Raji (cell line): ENCODE results near the gene NEK3.

Experiments used
- POLR2A ChIP-seq: IDR thresholded peaks from 2 replicates; pipeline ENCODE4 v1.6.1; 2011; ENCODE audit warnings: low read depth, low read length, control low read depth; ENCODE audit not compliant: insufficient read depth

Gene NEK3

DNA sequence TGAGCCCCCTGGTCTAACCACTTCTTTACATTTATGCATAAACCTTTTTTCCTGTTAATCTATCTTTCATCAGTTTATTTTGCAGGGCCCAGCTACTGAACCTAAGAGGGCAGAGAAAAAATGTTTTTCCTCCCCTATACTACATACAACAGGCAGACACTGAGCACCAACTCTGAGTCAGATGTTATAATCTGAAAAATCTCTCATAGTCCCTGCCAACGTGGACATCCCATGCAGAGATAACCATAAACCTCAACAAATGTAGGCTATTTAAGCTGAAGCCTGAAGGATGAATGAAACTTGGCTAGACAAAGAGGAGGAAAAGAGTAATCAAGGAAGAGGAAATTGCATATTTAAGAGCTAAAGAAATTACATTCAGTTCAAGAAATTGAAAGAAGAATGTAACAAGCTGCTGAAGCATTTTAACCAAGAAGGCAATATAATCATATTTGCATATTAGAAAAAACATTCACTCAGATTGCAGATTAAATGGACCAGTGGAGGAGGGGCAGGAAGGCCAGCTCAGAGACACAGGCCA, 2.6 kb downstream of the NEK3 start:
- TF ChIP-seq POLR2A = no peak

DNA sequence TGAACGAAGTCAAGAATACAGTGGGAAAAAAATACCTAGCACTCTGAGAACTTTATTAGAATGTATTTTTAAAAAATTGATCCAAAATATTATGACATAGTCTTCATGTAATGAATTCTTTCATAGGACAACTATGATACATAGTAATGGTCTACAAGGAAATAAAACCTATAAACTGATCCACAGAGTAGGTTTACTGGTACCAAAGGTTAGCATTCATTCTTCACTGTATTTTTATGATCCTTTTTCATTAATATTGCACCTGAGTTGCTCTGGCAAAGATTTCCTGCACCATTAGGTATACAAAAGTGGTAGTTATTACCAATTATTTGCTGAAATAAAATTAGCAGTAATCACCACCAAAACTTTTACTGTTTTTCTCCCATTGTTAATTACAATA, 4.2 kb downstream of the NEK3 start:
- TF ChIP-seq POLR2A = no peak

DNA sequence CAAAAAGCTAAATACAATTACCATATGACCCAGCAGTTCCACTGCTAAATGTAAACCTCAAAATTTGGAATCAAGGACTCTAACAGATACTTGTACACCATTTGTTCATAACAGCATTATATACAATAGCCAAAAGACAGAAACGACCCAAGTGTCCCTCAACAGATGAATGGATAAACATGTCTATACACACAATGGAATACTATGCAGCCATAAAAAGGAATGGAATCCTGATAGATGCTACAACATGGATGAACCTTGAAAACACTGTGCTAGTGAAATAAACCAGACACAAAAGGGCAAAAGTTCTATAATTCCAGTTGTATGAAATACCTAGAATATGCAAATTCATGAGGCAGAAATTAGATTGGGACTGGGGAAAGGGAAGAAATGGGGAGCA, 12.2 kb downstream of the NEK3 start:
- no peak for TF ChIP-seq POLR2A

DNA sequence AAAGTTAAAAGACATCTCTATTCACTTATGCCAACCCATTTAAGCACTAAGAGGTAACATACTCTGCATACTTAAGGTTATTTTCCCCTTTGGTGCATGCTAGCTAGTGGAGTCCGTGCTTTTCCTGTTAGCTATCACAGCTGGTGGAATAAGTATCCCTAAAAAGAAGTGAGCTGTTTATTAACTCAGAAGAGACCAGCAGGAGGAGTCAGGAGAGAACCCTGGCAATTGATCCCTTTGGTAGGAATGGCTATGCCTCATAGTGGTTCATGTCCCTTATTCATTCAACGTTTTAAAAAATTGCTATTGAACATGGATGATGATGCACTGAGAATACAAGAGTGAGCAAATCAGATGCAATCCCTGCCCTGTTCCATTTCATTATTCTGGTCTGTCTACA, 18.1 kb downstream of the NEK3 start:
- no peak for TF ChIP-seq POLR2A

DNA sequence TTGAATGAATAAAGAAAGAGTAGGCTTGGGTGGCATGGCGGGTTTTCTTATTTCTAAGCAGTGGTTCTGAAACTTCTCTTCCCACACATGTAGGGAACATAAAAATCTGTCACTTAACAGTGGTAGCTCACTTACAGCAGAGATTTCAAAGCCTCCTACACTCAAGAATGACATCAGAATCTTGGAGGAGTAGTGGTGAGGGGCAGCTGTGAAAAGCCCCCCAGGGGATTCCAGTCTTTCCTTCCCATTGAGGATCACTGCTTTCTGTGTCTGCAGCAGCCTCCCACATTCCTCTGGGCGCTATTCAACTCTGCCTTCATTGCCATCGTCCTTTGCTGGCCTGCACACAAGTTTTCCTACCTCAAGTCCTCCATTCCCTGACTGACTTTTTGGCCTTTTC, 21.9 kb downstream of the NEK3 start:
- no peak for TF ChIP-seq POLR2A

DNA sequence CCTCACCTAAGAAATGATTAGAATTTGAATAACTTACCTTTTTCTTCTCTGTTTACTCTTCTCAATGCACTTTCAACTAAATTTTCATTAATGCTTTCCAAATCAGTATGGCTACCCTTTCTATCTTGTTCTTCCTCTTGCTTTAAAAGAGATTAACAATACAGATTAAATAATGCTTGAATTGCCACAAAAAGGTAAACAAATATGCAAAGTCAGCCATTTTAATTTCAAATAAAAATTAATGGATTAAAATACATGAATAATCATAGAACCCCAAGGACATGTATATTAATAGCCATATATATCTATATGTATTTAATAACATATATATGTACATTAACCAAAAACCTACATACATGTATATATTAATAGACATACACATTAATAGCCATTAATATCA, 22.6 kb downstream of the NEK3 start:
- no peak for TF ChIP-seq POLR2A

DNA sequence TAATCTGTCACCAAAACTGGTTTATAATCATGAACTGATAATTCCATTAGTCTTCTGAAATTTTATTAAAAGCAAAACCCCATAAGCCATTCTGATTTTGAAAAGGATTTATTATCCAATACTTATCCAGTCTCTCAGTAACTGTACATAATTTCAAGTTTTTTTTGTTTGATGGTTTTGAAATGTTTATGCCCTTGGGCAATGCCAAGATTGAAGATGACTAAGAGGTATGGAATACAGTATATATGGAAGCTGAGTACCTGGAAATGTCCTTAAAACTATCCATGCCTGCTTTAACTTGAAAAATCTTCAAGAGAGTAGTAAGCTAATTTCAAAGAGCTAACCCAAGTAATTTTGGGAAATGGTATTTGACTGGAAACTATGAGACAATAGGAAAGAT, 28.8 kb downstream of the NEK3 start:
- TF ChIP-seq POLR2A = no peak

DNA sequence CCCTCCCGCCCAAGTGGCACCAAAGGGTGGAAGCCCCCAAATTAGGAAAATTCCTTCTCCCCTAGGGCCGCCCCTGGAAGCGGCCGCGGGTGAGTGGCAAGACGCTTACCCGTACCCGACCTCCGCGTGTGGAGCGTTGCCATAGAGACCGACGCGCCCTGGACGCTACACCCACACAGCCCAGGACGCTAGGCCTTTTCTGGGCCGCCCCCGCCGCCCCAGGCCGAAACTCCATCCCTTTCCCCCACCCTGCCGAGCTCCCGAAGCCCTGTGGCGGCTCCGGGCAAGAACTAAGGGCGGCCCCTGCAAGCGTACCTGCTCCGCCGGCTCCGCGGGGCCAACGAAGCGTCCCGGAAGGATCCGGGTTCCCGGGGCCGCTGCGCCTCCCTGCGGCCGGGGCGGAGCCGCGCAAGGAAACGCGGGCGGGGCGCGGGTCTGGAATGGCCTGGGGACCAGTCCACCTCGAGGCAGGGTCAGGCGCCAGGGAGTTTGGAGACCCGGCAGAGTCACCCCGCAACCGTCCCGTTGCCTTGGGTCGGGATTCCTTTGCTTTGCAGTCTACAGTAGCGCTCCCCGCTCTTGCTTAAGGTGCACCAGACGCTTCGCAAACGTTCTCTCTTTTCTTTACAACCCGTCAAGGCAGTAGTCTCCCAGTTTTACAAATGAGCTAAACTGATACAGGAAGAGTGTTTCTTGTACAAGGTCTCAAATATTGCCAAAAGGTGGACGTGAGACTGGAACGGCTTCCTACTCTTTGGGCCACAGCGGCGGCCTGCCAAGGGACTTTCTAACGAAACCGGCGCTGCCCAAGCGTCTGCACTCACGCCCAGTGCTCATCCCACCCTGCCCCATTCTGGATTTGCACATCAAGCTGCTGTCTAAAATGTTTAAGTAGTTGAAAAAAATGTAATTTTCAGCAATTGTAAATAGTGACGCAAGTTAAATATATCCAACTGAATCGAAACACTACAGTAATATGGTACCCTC, 30.4 kb downstream of the NEK3 start, which contains the start of gene NEK5:
NEK5 (minus strand) TSS at position 360 of the 987 bp plus-strand sequence. CDS start 1,591 bp downstream, outside the sequence.
- no peak for TF ChIP-seq POLR2A

DNA sequence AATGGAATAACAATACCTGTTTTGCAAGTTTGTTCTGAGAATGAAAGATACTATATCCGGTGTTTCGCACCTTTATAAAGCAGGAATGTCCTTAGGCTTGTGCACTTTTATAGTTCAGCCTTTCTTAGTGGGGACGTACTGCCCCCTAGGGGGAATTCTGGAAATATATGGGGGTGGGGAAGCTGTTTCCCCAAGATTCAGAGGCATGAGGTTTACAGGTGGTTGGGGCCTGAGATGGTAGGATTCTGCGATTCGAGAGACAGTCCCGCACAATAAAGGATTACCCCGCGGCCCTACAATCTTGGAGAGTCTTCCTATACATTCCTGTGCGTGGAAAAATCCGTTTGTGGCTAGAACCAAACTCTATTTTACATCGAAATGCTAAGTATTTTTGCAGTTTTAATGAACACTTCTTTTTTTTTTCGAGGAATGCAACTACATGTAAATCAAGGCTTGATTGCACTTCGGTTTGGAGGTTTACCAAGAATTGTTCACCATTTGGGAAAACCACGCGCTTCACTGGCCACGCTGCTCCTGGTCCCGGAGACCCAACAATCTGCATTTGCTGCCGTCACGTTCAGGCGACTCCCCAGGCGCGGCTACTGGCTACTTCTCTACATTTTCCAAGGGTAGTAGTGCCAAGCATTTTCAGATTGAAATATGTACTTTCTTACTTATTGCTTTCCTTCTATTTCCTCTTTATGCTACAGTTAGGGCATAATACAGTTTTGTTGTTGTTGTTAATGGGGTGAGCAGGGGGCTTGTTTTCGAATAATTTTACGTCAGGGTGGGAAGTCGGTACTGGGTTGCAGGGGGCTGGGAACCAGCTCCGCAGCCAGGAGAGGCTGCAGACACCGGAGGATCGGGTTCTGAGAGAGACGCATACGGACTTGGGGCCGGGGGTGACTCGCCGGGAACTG, 31.4 kb downstream of the NEK3 start:
- no peak for TF ChIP-seq POLR2A

DNA sequence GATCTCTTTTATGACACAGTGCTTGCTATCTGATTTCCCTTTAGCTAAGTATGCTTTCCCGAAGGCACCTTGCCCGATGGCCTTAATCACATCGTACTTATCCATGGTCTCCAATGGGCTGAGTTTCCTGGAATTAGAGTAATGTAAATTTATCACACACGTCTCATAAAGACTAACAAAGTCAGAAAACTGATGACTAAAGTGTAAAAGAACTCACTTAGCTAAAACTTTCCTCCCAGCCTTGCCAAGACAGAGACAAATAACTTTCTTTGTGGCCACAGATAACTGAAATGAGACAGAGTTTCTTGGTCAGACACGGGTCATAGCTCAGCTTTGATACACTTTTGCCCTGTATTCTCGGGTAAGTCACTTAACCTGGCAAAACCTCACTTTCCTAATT, 32.0 kb downstream of the NEK3 start:
- TF ChIP-seq POLR2A = no peak

DNA sequence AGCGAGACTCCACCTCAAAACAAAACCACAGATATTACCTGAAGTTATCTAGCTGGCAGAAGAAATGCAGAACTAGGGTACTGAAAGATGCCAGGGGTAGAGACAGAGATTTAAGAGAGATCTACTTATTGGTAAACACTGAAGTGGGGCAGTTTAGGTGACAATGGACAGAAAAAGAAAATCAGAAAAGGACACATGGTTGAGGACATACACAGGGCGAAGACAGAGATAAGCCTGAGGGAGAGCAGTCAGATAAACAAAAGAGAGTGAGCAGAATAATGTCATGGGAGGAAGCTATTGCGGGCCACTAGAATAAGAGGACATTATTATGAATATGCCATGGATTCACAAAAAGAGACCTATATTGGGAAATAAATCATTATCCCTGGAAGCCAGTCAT, 33.9 kb downstream of the NEK3 start:
- no peak for TF ChIP-seq POLR2A

DNA sequence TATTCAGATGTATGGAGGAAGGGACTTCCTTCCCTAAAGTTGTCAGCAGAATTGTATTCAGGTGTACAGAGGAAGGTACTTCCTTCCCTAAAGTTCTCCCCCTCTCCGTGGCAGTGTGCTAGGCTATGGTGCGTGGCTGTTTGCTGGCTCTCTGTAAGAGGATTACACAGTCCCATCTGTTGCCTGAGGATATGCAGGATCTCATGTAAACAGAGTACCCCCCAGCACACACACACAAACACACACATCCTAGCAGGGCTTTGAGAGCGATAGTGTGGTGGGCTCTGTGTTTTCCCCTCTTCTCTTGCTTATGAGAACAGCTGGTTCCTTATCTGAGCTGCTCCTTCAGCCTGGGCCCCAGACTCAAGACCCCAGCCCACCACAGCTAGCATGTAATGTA, 40.8 kb downstream of the NEK3 start:
- no peak for TF ChIP-seq POLR2A

DNA sequence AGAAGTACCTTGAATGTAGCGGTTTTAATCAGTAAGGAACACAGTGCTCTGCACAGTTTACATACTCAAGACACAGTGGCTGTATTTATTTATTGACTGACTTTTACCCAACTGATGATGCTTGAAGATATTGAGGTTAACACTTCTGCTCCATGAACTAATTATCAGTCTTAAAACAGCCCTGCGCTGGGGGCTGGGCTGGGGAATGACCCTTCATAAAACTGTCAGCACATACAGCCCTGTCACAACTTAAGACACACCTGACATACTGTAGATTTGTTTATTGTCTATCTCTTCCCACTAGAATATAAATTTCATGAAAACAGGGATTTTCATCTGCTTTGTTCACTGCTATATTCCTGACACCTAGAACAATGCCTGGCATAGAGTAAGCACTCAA, 41.3 kb downstream of the NEK3 start:
- TF ChIP-seq POLR2A = no peak

DNA sequence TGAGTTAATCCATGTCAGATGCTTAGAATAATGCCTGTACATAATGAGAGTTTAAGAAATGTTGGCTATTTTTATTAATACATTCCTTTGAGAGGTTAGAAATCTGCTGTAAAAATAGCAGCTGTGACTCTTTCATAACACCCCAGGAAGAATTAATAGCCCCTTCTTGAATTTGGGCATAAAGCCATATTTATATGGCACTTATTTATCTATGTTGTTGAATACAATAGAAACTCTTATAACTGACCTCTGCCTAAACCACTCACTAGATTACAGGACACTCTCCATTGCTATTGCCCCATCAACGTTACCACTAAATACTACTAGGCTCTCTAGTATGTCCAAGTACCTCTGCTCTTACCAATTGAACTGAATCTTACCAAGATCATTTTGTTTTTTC, 46.8 kb downstream of the NEK3 start:
- no peak for TF ChIP-seq POLR2A

DNA sequence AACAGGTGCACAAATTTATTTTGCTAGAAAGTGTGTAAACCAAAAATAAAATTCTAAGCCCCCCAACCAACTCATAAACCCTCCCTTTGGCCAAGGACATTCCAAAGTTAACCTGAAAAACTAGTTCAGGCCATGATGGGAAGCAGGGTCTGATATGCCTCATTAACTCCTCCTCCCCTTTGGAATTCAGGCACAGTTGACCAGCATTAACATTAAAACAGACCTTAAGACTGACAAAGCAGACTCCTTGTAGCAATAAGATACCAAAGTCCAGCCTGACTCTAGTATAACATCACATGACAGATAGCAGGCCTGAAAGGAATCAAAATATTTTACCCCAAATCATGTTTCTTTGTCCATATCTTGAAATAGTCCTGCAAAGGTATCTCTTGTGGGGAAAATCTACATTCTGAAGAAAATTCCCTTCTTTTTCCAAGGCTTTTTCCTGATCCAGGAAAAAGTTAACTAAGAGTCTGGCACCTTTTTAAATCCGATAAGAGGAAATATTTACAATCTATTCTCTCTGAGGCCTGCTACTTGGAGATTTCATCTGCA, 50.2 kb downstream of the NEK3 start:
- TF ChIP-seq POLR2A = no peak
